H1 (cell line): ENCODE measurements around the gene CDCP1. TPM values are rescaled to one million over a fixed set of nuclear protein-coding genes. Genes with fewer than 3 reads are reported as not detected.

Experiments used
- CTCF ChIA-PET: fragments of 300-600 bp; sonication (Branson Sonifier 250); formaldehyde crosslinking; loops from one replicate; lab custom pipeline; 2021; ENCODE audit not compliant: partially characterized antibody; lab: Charles Lee
- POLR2A ChIA-PET: fragments of 300-600 bp; sonication (Branson Sonifier 250); formaldehyde crosslinking; loops from one replicate; lab custom pipeline; 2021; ENCODE audit warnings: inconsistent platforms; ENCODE audit not compliant: partially characterized antibody; lab: Charles Lee
- DNase-seq, 2 experiments: peaks; one replicate each; pipeline versions ENCODE4 v3.0.0 to v3.0.0-alpha.2; 2010 to 2022; ENCODE audit warnings: low spot score in 2 of 2, low read depth in 1 of 2, mixed read lengths in 1 of 2
- FAIRE-seq: peaks from 2 replicates; lab custom pipeline; 2011; peaks lifted over from hg19 to GRCh38; lab: Jason Lieb, UNC
- H2AFZ ChIP-seq: 2 replicates; pipeline ENCODE4 v1.8.1; 2012; ENCODE audit warnings: low read length, inconsistent platforms
- H2AK5ac ChIP-seq: 2 replicates; pipeline ENCODE4 v1.6.1; 2013; ENCODE audit warnings: low read depth, low read length
- H2BK120ac ChIP-seq: replicated peaks from 2 replicates; pipeline ENCODE3; 2013; ENCODE audit warnings: low read depth, low read length, inconsistent platforms
- H2BK12ac ChIP-seq: 2 replicates; pipeline ENCODE4 v1.6.1; 2013; ENCODE audit warnings: low read depth, low read length
- H2BK15ac ChIP-seq: 2 replicates; pipeline ENCODE4 v1.6.1; 2013; ENCODE audit warnings: low read length
- H2BK20ac ChIP-seq: 2 replicates; pipeline ENCODE4 v1.6.1; 2013; ENCODE audit warnings: low read length
- H2BK5ac ChIP-seq: 2 replicates; pipeline ENCODE4 v1.6.1; 2013; ENCODE audit warnings: low read depth, low read length
- H3K14ac ChIP-seq: 2 replicates; pipeline ENCODE4 v1.6.1; 2013; ENCODE audit warnings: inconsistent platforms; ENCODE audit not compliant: insufficient read length
- H3K18ac ChIP-seq: 2 replicates; pipeline ENCODE4 v1.6.1; 2013; ENCODE audit warnings: low read length; ENCODE audit errors: extremely low read depth
- H3K23ac ChIP-seq: 2 replicates; pipeline ENCODE4 v1.6.1; 2013; ENCODE audit warnings: inconsistent platforms; ENCODE audit not compliant: insufficient read length
- H3K23me2 ChIP-seq: 2 replicates; pipeline ENCODE4 v1.6.1; 2013; ENCODE audit warnings: low read depth, low read length
- H3K27ac ChIP-seq: 2 replicates; pipeline ENCODE4 v1.6.1; 2011; ENCODE audit warnings: low read depth, low read length, inconsistent platforms
- H3K27me3 ChIP-seq, 4 experiments: replicated peaks in 1 of 4; 1 replicate in 1 of 4; 2 replicates in 3 of 4; pipeline versions ENCODE4 v1.6.1 to v1.8.1; 2011 to 2013; ENCODE audit warnings: low read length in 3 of 4, mild to moderate bottlenecking in 3 of 4, inconsistent platforms in 2 of 4, mixed read lengths in 2 of 4, moderate library complexity in 1 of 4; ENCODE audit not compliant: control insufficient read depth in 3 of 4, insufficient read depth in 3 of 4; ENCODE audit errors: extremely low read depth in 1 of 4
- H3K36me3 ChIP-seq, 4 experiments: 2 replicates each; pipeline versions ENCODE4 v1.6.1 to v1.8.1; 2011 to 2013; ENCODE audit warnings: mild to moderate bottlenecking in 4 of 4, low read length in 3 of 4, moderate library complexity in 2 of 4, control low read depth in 1 of 4, inconsistent platforms in 1 of 4; ENCODE audit not compliant: insufficient read depth in 4 of 4, control insufficient read depth in 2 of 4
- H3K4ac ChIP-seq: replicated peaks from 2 replicates; pipeline ENCODE3; 2013; ENCODE audit warnings: low read length, low read depth, mixed read lengths, inconsistent platforms; ENCODE audit not compliant: insufficient read length
- H3K4me1 ChIP-seq, 4 experiments: replicated peaks in 1 of 4; 1 replicate in 1 of 4; 2 replicates in 3 of 4; pipeline versions ENCODE4 v1.6.1 to v1.8.1; 2011 to 2013; ENCODE audit warnings: low read length in 3 of 4, inconsistent platforms in 2 of 4, mixed read lengths in 1 of 4; ENCODE audit not compliant: insufficient read depth in 4 of 4, control insufficient read depth in 3 of 4
- H3K4me2 ChIP-seq, 2 experiments: 2 replicates each; pipeline versions ENCODE4 v1.6.1 to v1.8.1; 2011 to 2013; ENCODE audit warnings: low read depth in 2 of 2, low read length in 2 of 2, control low read depth in 1 of 2, inconsistent platforms in 1 of 2, mild to moderate bottlenecking in 1 of 2; ENCODE audit not compliant: insufficient read depth in 1 of 2
- H3K4me3 ChIP-seq, 4 experiments: fragments of 200-600, 300-600 bp in 1 of 4; sonication (generic), shearing (Covaris generic), sonication (Bioruptor Twin) in 1 of 4; 2 replicates each; pipeline versions ENCODE4 v1.5.1 to v1.8.1; 2011 to 2016; ENCODE audit warnings: low read length in 4 of 4, low read depth in 3 of 4, control low read depth in 2 of 4, inconsistent platforms in 2 of 4, mild to moderate bottlenecking in 2 of 4, mixed read lengths in 1 of 4, moderate library complexity in 1 of 4; ENCODE audit not compliant: insufficient read depth in 2 of 4; ENCODE audit errors: extremely low read depth in 1 of 4
- H3K56ac ChIP-seq: replicated peaks from 2 replicates; pipeline ENCODE3; 2013; ENCODE audit warnings: low read depth, mild to moderate bottlenecking, mixed read lengths, low read length, inconsistent platforms; ENCODE audit not compliant: insufficient read length
- H3K79me1 ChIP-seq: 2 replicates; pipeline ENCODE4 v1.6.1; 2013; ENCODE audit warnings: low read depth, low read length, control low read depth
- H3K79me2 ChIP-seq, 2 experiments: 2 replicates each; pipeline versions ENCODE4 v1.6.1 to v1.8.1; 2012 to 2013; ENCODE audit warnings: low read length in 2 of 2, mild to moderate bottlenecking in 2 of 2, inconsistent platforms in 1 of 2; ENCODE audit not compliant: insufficient read depth in 2 of 2, control insufficient read depth in 1 of 2
- H3K9ac ChIP-seq, 4 experiments: replicated peaks in 1 of 4; 1 replicate in 1 of 4; 2 replicates in 3 of 4; pipeline versions ENCODE4 v1.6.1 to v1.8.1; 2011 to 2013; ENCODE audit warnings: low read depth in 3 of 4, low read length in 3 of 4, control low read depth in 2 of 4, mild to moderate bottlenecking in 2 of 4, moderate library complexity in 2 of 4, inconsistent platforms in 1 of 4; ENCODE audit errors: extremely low read depth in 1 of 4
- H3K9me3 ChIP-seq, 2 experiments: 2 replicates each; pipeline versions ENCODE4 v1.6.1 to v1.8.1; 2012 to 2013; ENCODE audit warnings: mild to moderate bottlenecking in 2 of 2, moderate library complexity in 2 of 2, control low read depth in 1 of 2, inconsistent platforms in 1 of 2, low read depth in 1 of 2, low read length in 1 of 2, mixed read lengths in 1 of 2; ENCODE audit not compliant: insufficient read depth in 2 of 2
- H4K20me1 ChIP-seq, 2 experiments: replicated peaks in 1 of 2; 2 replicates each; pipeline versions ENCODE3 to v1.8.1; 2011 to 2013; ENCODE audit warnings: inconsistent platforms in 2 of 2, low read length in 2 of 2, mild to moderate bottlenecking in 1 of 2; ENCODE audit not compliant: insufficient read depth in 2 of 2, control insufficient read depth in 1 of 2
- H4K5ac ChIP-seq: 2 replicates; pipeline ENCODE4 v1.6.1; 2013; ENCODE audit warnings: low read length, low read depth, mixed read lengths, inconsistent platforms; ENCODE audit not compliant: insufficient read length
- H4K8ac ChIP-seq: 2 replicates; pipeline ENCODE4 v1.8.0; 2013; ENCODE audit warnings: mild to moderate bottlenecking, moderate library complexity, low read length, inconsistent platforms; ENCODE audit not compliant: insufficient read depth; ENCODE audit errors: extremely low read depth
- H4K91ac ChIP-seq: replicated peaks from 2 replicates; pipeline ENCODE3; 2013; ENCODE audit warnings: low read length, mixed read lengths, inconsistent platforms; ENCODE audit not compliant: insufficient read length
- KDM5A ChIP-seq: fragments of 200-600 bp; IDR thresholded peaks from 2 replicates; pipeline ENCODE4 v1.7.1; 2012; ENCODE audit warnings: mild to moderate bottlenecking, low read length, inconsistent platforms, mixed read lengths
- TBP ChIP-seq: IDR thresholded peaks from 2 replicates; pipeline ENCODE4 v1.6.1; 2011; ENCODE audit warnings: low read depth, low read length, improper control_type of control experiment
- WGBS, 2 experiments: shearing (Covaris generic) in 1 of 2; methylation state at CpG; one replicate each; pipeline versions ENCODE4 v1.1.6 to v1.1.7; 2013 to 2015; ENCODE audit warnings: low lambda C conversion rate in 2 of 2, mixed read lengths in 2 of 2, inconsistent platforms in 1 of 2, low coverage in 1 of 2, missing lambda C conversion rate in 1 of 2; ENCODE audit not compliant: insufficient replicate concordance in 2 of 2, insufficient coverage in 1 of 2, insufficient read length in 1 of 2; ENCODE audit errors: extremely low coverage in 1 of 2, missing lambda C conversion rate in 1 of 2; 5-methylcytosine and 5-hydroxymethylcytosine counted together
- polyA plus RNA-seq, 7 experiments: library from polyadenylated mRNA; depleted of rRNA in 3 of 7; stranded (reverse) in 5 of 7; unstranded in 2 of 7; fragments of >200 nt in 5 of 7; fragments of 200-250 nt in 2 of 7; gene quantifications; 1 replicate in 5 of 7; 2 replicates in 1 of 7; 4 replicates in 1 of 7; pipeline versions ENCODE4 v1.2.1 to v1.2.3, GENCODE V29; 2011 to 2013; ENCODE audit warnings: missing spikeins in 2 of 7, mixed read lengths in 2 of 7
- total RNA-seq: library from RNA; stranded (reverse); fragmentation: NEBNext Ultra II Directional; extraction: Animal tissue kit (Norgen Biotek cat#: 25700); gene quantifications from 2 replicates; pipeline ENCODE4 v1.2.1, GENCODE V29; 2021

The CDCP1 gene
- total and polyA plus RNA-seq, 2 of the 8 experiments (the other 6 are each of a cell fraction or from before 2014, with no cell fraction given): 10.0 to 23.3 TPM

DNA sequence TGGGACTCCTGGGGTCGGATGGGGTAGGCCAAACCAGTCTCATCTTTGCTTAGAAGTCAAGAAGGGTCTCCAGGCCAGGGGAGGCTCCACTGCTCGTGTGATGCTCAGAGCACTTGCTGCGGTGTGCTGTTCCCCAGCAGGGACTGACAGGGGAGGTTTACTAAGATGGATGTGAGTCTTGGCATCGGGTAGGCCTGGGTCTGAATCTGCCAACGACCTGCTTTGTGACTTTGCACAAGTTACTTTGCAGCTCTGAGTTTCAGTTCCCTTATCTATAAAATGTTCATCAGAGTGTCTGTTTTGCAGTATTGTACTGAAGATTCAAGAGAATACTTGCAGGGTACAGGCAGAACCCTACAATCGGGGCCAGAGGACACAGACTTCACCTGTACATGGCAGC lies 17.3 kb upstream of the CDCP1 start:
- POLR2A ChIA-PET: no interaction called here
- Histone ChIP-seq H4K20me1 (no peaks in the 10 kb centered on the region), H2BK12ac (no peak overlapping the region)

More for the DNA sequence above, 17.3 kb upstream of the CDCP1 start:
- FAIRE-seq (no peak), DNase-seq (no peak)
- Histone ChIP-seq H3K9me3 (no peaks in the 10 kb centered on the region), H3K14ac (no peak overlapping the region), H4K8ac (no peak overlapping the region), H2BK5ac (no peak overlapping the region), H3K23me2 (no peaks in the 10 kb centered on the region), H3K4ac (no peak overlapping the region), H3K36me3 (no peaks in the 10 kb centered on the region), H3K79me2 (no peaks in the 10 kb centered on the region), H2BK20ac (no peak overlapping the region), H3K4me1 (peaks cover 1 to 9% (median 5%) of the 10 kb centered on the region in 4 experiments; a peak in 6 of 7 replicates), H4K5ac (no peak overlapping the region), H3K56ac (no peak overlapping the region), H2AK5ac (no peak overlapping the region), H3K18ac (no peak overlapping the region), H3K4me3 (no peak overlapping the region), H3K27me3 (peaks cover 0 to 6% (median 0%) of the 10 kb centered on the region in 4 experiments; a peak in 2 of 7 replicates), H2BK15ac (no peak overlapping the region), H3K27ac (no peak overlapping the region), H2BK120ac (no peak overlapping the region), H3K79me1 (no peaks in the 10 kb centered on the region), H4K91ac (no peak overlapping the region), H3K9ac (no peak overlapping the region), H2AFZ (no peak overlapping the region), H3K4me2 (no peak overlapping the region), H3K23ac (no peak overlapping the region)
- 69% methylated on average over 6 of the region's 6 CpGs; no CpG with 5 or more reads in 1 of the 2 experiments for WGBS, 2 experiments
- TF ChIP-seq TBP (no peak), KDM5A (no peak)
- CTCF ChIA-PET: interaction anchor here (1.2 to 1.3 kb wide), 2 partner anchors 16 to 28 kb away, joined by 3 read pairs; no protein-coding TSS in a partner anchor
